Activated T-cell treated with anti-CD3 and anti-CD28 coated beads for 48 hours (primary cell): ENCODE measurements around the gene C11orf21.

Experiments
- DNase-seq: peaks from one replicate; pipeline ENCODE4 v3.0.0-alpha.2; 2020; ENCODE audit warnings: low read depth

Gene C11orf21

DNA sequence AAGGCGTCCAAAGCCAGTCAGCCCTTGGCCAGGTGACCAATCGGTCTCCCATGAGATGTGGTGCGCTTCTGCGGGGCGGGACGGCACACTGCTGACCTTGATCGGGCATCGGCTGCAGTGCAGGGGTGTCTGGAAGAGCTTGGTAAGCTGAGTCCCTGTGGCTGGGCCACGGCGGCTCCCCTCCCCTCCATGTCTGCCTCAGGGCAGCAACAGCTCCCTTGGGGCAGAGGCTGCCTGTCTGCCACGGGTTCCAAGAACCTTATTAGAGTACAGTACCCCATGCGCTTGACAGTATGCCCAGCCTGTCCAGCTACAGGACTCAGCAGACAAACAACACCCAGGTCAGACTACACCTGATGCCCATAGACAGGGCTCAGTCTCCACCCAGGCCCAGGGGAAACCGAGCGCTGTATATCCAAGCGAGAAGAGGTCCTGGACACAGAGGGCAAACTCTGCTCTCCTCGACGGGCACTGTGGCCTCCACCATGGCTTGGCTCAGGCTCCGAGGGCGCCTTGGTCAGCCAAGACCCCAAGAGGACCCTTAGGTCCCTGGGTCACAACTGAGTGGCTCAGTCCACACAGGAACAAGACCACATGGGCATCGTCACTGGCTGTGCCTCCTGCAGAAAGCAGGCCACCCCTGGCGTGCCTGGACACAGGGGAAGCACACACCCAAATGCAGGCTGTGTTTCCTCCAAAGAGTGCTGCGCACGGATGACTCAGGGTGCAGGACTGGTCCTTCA, 19.0 kb upstream of the C11orf21 start:
- DNase-seq, result no peak

DNA sequence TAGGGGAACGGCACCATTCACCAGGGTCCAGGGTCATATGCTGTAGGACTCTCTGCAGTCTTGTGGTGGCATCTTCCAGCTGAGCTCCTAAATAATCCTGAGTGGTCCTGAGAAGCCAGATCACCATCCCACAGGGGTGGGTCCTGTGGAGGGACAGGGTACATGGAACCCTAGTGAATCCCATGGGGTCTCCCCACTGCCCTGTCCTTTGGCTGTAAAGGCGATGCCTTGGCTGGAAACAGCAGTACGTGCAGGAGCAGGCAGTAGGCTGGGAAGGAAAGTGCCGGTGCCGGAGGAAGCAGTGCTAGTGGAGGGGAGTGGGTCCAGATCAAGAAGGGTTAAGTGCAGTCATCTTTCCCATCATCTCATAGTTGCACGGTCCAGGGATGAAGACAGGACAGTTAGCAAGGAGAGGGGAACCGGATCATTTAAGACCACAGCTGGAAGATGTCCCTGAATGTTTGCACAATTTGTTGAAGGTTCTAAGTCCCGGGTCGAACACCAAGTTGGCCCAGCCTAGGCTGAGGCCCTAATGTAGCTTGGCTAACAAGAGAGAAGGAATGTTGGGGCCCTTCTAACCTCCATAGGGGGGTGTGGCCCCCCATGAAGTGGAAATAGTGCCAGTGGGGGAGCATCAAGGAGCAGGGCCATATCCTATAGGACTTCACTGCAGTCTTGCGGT, 18.2 kb upstream of the C11orf21 start:
- DNase-seq, result no peak

DNA sequence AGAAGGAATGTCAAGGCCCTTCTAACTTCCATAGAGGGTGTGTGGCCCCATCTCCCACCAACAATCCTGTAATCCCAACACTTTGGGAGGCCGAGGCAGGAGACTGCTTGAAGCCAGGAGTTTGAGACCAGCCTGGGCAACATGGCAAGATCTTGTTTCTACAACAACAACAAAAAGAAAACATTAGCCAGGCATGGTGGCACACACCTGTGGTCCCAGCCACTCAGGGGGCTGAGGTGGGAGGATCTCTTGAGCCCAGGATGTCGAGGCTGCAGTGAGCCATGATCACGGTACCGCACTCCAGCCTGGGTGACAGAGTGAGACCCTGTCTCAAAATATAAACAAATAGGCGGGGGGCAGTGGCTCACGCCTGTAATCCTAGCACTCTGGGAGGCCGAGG, 17.0 kb upstream of the C11orf21 start:
- DNase-seq, result no peak

DNA sequence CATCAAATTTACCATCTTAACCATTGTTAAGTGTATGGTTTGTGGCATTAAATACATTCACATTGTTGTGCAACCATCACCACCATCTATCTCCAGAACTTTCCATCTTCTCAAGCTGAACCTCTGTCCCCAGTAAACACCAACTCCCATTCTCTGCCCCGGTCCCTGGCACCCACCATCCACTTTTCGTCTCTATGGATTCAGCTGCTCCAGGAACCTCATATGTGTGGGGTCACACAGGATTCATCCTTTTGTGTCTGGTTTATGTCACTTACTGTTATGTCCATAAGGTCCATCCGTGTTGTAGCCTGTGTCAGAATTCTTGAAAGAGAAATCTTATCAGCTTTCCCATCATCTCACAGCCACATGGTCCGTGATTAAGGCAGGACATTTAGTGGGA, 16.4 kb upstream of the C11orf21 start:
- DNase-seq, result no peak

DNA sequence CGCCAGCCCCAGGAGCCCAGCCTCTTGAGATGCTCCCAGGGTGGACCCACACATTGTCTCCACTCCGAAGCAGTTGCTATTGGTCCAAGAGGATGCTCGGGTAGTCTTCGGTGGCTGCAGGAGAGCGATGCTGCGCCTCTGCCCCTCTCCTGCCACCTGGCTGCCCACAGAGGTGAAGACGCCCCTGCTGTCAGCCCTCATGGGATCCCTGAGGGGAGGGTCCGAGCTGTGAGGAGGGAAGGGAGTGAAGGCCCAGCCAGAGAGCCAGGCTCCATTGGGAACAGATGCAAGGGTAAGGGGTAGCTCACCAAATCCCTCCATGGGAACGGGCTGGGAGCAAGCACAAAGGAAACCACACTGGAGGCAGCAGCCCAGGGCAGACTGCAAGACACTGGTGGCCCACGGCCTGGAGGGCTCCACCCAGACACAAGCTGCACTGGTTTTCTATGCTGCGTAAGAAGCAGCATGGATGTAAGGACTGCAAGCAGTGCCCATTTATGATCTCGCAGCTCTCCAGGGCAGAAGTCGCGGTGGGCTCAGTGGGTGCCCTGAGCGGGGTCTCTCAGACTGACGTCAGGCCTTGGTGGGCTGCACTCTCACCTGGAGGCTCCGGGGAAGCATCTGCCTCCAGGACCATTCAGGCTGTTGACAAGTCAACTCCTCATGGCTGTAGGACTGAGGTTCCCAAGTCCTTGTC, 15.8 kb upstream of the C11orf21 start:
- no peak for DNase-seq

DNA sequence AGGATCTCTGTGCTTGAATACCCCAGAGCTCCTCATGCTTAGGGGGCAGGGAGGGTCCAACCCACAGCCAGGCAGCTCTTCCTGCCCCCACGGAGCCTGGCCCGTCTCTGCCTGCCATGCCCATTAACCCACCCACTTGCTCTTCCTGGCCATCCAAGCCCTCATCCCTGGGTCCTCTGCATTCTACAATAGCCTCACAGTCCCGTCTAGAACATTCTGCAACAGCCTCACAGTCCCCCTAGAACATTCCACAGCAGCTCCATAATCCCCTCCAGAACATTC, 15.2 kb upstream of the C11orf21 start:
- DNase-seq, result no peak

DNA sequence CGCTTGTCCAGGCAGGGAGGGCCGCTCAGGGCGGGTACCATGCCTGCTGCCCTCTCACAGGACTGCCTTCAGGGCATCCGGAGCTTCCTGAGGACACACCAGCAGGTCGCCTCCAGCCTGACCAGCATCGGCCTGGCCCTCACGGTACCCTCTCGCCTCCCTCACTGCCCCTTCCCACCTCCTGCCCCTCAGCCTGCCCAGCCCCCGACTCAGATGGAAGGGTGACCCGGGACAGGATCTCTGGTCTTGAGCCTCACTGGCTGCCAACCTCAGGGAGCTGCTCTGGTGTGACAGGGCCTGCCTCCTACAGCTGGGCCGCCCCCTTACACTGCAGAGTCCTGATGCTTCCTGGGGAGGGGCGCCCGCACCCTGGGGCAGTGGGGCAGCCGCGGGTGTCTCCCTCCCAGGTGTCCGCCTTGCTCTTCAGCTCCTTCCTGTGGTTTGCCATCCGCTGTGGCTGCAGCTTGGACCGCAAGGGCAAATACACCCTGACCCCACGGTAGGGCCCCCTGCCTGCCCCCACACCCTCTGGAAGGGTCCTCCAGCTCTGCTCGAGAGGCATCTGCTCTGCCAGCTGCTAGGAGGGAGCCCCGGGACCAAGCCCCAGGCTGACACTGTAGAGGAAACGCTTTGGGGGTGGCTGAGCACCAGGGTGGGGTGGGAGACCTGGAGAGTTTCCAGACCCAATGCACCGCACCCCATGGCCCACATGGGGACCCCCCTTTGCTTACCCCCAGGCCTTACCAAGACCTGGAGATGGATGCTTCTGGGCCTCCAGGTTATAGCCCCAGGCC, 14.6 kb upstream of the C11orf21 start:
- DNase-seq, result no peak

DNA sequence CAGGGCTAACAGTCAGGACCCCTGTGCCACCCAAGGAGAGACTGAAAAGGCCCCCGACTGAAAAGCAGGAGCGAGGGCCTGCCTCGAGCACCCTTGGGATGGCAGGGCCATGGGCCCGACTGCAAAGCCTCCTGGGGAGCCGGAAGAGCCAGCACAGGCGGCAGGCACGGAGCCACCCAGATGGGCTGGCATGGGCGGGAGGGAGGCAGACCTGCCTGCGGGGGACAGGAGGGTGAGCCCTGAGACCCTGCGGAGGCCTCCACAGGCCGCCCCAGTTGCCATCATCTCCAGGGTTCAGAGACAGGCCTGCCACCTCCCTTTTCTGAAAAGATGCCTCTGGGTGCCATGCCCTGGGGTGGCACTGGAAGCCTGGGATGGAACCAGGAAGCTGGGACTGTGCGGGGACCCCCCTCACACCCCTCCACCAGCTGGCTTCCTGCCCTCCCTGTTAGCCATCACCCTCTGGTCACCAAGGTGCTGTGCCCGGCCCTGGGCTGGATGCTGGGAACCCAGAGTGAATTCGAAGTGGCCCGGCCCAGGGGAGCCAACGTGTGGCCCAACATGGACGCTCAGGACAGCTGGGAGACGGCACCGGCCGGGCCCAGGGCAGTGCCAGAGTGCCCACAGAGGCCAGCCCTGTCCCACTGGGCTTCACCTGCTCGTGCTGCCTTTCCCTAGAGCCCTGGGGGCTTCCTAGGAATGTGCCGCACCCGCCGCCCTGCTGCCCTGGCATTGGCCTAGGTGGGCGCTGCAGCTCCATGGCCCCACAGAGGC, 13.9 kb upstream of the C11orf21 start:
- DNase-seq, result no peak

DNA sequence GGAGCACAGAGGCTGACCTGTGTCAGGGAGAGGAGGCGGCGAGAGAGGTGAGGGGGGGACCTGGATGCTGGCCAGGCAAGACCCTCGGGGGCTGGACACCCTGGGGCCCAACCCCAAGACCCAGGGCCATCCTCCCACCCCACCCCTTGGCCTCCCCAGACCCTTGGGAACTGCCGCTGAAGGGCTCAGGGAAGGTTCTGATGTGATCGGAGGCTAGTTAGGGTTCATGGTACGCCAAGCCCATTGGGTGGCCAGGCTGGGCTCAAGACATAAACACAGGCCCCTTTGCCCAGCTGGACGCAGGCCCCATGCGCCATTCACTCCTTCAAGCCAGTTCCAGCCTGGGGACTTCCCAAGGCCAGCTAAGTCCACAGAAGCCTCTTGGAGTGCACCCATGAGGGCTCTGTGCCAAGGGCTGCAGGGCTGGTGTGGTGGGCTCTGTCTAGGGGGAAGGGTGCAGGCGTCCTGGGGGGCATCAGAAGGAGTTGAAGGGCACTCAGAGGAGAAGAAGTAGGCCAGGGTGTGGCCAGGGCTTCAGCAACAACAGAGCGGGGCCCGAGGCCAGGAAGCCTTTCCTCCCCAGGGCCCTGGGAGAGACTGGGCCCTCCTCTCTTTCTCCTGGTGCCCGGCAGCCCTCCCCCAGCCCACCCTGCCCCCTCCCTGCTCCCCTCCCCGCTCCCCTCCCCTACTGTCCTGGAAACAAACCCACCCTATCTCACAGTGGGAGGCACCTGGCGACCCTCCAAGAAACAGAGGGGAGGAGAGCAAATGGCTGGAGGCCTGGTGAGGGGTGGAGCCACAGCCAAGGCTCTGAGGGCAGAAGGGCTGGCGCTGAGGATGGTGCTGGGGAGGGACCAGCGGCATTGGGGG, 13.0 kb upstream of the C11orf21 start:
- no peak for DNase-seq

DNA sequence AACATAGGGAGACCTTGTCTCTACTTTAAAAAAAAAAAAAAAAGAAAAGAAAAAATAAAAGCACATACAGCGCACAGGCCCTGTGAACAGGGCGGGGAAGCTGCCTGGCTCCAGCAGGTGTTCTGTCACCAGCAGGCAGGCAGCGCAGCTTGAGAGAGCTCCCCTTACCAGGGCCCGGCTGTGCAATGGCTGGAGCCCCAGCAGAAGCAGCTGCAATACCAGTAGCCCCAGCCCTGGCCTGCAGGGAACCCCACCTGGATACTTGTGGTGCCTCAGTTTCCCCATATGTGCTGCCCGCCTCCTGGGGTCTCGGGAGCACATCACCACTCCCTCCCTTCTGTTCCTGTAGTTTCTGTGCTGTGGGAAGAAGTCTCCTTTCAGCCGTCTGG, 12.4 kb upstream of the C11orf21 start:
- DNase-seq, result no peak

DNA sequence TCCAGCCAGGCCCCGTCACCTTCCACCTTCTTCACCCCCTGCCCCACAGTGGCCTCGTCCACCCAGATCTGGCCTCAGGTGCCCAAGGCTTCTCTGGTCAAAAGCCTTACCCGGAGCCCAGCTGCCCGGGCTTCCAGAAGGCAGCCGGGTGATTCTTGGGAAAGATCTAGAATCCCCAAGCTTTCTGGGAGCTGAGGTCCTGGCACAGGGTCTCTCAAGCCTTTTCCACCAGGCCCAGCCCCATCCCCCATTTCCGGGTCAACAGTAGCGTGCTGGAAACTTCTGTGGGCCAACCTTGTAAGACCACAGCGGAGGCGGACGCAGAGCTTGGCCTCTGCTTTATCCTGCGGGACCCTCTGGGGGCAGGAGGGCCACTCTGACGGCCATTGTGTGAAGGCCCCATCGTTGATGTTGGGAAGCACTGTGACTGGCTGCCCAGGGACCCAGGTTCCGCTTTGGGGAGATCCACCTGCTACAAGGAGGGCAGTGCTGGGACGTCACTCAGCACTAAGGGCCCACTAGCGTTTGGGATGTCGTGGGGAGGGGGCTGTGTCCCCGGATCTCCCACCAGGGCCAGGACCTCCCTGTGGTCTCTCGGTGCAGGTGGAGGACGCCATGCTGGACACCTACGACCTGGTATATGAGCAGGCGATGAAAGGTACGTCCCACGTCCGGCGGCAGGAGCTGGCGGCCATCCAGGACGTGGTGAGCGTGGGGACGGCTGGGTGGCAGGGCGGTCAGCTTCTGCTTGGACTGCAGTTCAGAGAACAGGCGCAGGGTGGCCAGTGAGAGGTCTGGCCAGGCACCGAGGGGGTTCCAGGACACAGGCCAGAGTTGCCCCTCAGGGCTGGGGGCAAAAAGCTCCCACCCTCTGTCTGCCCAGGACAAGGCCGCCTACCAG, 11.6 kb upstream of the C11orf21 start:
- no peak for DNase-seq

DNA sequence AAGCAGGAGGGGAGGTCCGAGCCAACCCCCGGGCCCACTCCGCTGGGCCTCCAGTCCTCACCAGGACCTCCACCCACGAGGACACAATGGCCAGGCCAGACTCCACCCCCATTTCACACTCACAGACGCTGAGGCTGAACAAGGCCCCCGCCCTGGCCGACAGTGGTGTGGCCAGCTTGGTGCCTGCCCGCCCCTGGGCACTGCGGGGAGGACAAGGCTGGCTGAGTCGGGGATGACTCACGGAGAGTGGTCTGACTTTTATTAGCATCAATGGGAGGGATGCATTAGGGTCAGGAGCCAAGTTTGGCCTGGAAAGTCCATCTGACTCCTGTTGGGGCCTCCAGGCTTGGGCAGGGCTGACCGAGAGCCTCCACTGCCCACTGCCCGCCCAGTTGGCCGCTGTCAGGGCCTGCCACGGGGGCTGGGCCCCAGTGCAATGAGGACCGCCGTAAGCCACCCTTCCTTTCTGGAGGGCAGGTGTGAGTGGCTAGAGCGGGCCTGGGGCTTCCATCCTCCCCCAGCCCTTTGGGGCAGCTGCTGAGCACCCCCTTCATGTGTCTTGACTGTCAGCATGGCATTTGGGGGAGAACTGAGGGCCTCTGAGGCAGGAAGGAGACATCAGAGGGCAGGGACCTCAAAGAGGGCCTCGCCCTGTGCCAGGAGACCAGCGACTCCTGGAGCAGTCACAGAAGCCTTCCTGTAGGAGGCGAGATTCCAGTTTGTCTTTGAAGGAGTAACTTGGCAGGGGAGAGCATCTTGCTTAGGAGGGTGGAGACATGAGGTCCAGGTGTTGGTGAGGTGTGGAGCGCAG, 10.7 kb upstream of the C11orf21 start:
- DNase-seq, result no peak

DNA sequence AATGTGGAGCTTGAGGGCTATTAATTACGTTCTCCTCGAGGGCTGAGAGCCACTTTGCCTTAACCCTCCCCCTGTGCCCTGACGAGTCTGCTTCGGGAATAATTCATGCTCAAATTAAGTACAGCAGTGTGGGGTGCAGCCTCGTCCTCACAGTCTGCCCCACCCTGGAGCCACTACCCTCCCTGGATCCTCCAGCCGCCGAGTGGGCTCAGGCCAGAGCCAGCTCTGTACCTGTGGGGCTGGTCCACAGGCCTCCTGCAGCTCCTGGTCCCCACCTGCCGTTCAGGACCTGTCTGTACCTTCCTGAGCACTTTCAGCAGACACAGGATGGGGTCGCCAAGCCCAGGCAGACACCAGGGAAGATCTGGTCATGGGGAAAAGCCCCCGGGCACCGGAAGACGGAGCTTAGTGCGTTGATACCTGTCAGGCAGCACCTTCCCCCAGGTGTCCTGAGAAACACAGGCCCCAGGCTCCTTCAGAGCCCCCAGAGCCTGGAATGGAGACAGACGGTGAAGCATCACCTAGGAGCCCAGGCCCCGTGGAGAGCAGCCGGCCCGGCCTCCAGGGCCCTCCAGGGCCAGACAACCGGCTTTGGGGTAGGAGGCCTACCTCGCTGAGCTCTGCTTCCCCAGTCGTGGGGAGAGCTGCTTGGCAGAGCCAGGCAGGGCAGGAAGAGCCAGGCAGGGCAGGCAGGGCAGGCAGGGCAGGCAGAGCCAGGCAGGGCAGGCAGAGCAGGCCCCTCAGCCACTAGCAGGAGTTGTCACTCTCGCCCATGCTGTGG, 9.8 kb upstream of the C11orf21 start:
- no peak for DNase-seq

DNA sequence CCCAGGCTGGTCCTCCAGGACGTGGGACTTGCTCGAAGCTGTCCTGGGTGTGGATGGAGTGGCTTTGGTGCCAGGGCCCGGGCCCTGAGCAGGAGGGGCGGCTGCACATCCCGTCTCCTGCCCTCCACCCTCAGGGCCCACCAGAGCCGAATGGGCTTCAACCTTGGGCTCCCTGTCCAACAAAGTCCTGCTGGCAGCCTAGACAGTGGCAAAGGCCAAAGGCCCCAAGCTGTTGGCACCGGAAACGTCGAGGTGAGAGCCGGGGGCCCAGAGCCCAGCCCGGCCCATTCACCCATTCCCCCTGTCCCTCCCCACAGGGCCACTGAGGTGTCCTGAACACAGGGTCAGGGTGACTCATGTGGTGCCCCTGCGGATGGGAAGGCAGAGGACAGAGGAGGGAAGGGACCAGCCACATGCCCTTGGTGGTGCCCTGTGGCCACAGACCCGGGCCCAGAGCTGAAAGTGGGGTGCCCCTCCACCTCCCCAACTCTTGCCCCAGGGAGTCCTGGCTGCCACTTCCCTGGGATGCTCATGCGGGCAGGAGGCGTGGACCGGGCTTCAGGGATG, 9.2 kb upstream of the C11orf21 start:
- no peak for DNase-seq

DNA sequence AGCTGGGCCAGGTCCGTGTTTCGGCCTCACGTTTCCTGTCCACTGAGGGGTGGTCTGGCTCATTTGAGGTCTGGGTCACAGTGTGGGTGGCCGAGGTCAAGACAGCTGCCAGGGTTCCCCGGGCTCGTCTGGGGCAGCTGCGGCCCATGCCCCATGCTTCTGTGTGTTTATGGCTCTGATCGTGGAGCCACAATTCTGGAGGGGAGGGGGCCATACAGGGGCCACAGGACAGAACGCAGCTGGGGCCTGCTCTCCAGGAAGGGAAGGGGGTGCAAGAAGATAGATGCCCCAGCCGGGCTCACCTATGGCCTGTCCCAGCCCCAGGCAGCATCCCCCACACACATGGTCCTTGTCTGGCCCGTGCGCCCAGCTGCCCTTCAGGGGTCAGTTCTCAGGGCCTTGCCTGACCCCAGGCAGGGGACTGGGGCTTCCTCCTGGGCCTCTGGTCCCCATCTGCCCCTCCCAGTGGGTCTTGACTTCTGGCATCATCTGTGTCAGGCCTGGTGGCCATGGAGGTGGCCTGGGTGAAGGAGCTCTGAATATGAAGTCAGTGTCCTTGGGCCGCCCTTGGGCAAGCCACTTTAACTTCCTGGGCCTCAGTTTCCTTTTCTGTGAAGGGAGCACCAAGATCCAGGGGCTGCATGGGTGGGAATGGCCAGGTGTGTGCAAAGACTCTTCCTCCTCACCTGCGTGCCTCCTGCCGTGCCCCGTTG, 8.5 kb upstream of the C11orf21 start:
- DNase-seq, result no peak

DNA sequence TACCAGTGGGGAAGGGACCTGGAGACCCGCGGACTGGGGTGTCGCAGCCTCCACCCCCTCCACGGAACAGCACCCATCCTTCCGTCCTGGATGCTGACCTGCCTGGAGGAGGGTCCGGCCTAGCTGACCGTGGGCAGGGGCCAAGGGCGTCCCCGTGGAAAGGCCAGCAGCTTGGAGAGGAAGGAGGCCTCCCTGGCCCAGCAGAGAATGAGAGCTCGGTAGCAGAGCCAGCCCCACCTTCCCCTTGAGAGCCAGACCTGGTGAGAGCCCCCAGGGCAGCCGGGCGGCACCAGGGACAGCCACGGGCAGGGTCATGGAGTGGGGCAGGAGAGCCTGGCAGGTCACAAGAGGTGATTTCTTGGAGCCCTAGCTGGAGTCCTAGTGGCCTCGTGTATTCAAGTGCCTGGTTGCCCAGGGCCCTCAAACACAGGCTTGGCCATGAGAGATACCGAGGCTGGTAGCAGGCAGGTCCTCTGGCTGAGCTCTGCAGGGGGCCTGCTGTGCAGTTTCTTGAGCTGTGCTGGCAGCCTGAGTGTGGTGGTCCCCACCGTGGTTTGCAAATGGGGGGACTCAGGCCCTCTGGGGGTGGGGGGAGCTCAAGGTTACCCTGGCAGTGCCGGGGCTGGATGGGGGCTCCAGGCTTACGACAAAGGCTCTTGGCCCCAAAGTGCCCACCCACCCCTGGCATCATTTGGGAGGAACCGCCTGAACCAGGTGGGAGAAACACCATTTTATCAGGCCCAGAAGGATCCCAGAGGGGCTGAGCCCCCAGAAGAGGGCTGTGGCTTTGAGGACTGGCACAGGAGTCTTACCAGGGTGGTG, 7.7 kb upstream of the C11orf21 start:
- no peak for DNase-seq
